DND-41 (cell line): ENCODE results near the gene TTLL4.

Experiments used
- EZH2 ChIP-seq: IDR thresholded peaks from 3 replicates; pipeline ENCODE4 v1.6.1; 2012; ENCODE audit warnings: borderline replicate concordance, low read depth, mild to moderate bottlenecking, moderate library complexity, low read length, inconsistent platforms; ENCODE audit not compliant: severe bottlenecking
- TF ChIP-seq, protein P1 (sequence below): IDR thresholded peaks from 2 replicates; pipeline ENCODE4 v1.5.1; 2012; ENCODE audit warnings: borderline replicate concordance, low read length, moderate library complexity, mild to moderate bottlenecking; ENCODE audit not compliant: poor library complexity, severe bottlenecking; ENCODE audit errors: extremely low read depth

DNA sequence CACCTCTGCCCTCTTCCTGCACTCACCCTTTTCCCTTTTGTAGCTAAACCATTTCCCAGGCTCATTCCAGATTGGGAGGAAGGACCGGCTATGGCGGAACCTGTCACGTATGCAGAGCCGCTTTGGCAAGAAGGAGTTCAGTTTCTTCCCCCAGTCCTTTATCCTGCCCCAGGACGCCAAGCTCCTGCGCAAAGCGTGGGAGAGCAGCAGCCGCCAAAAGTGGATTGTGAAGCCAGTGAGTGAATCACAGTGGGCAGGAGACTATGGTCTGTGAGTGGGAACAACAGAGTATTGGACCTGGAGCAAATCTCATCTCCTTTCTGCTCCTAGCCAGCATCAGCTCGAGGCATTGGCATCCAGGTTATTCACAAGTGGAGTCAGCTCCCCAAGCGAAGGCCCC is 36.3 kb downstream of the TTLL4 start:
- TF ChIP-seq, protein P1, sequence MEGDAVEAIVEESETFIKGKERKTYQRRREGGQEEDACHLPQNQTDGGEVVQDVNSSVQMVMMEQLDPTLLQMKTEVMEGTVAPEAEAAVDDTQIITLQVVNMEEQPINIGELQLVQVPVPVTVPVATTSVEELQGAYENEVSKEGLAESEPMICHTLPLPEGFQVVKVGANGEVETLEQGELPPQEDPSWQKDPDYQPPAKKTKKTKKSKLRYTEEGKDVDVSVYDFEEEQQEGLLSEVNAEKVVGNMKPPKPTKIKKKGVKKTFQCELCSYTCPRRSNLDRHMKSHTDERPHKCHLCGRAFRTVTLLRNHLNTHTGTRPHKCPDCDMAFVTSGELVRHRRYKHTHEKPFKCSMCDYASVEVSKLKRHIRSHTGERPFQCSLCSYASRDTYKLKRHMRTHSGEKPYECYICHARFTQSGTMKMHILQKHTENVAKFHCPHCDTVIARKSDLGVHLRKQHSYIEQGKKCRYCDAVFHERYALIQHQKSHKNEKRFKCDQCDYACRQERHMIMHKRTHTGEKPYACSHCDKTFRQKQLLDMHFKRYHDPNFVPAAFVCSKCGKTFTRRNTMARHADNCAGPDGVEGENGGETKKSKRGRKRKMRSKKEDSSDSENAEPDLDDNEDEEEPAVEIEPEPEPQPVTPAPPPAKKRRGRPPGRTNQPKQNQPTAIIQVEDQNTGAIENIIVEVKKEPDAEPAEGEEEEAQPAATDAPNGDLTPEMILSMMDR, result no peak
- TF ChIP-seq EZH2, result no peak
